Duodenal mucosa (tissue), 2 donors: Measurements from ENCODE around the gene RAB26.
A peak's percentile ranks its signal among the peaks of the same experiment; 100 is the strongest.

Experiments used
- H3K27ac ChIP-seq: one replicate; pipeline ENCODE4 v1.7.0; 2013; ENCODE audit warnings: low read depth, low read length
- H3K27me3 ChIP-seq, 2 donors: one replicate each; pipeline ENCODE4 v1.7.0; 2013; ENCODE audit warnings: low read length in 2 of 2, control low read depth in 1 of 2; ENCODE audit not compliant: insufficient read depth in 2 of 2, control insufficient read depth in 1 of 2
- H3K36me3 ChIP-seq, 2 donors: one replicate each; pipeline ENCODE4 v1.7.0; 2013; ENCODE audit warnings: low read length in 2 of 2, control low read depth in 1 of 2; ENCODE audit not compliant: insufficient read depth in 2 of 2, control insufficient read depth in 1 of 2
- H3K4me1 ChIP-seq, 2 donors: one replicate each; pipeline ENCODE4 v1.7.0; 2013; ENCODE audit warnings: low read length in 2 of 2, control low read depth in 1 of 2; ENCODE audit not compliant: insufficient read depth in 2 of 2, control insufficient read depth in 1 of 2
- H3K4me3 ChIP-seq, 2 donors: one replicate each; pipeline ENCODE4 v1.7.0; 2013; ENCODE audit warnings: low read length in 2 of 2, low read depth in 1 of 2
- H3K9ac ChIP-seq, 2 donors: one replicate each; pipeline ENCODE4 v1.7.0; 2013; ENCODE audit warnings: low read length in 2 of 2, low read depth in 1 of 2
- H3K9me3 ChIP-seq, 2 donors: one replicate each; pipeline ENCODE4 v1.7.0; 2013; ENCODE audit warnings: low read length in 2 of 2, control low read depth in 1 of 2; ENCODE audit not compliant: control insufficient read depth in 1 of 2

RAB26 gene

GRCh38 chr16:2154533-2155090 is 6.2 kb downstream of the RAB26 start:
- Histone ChIP-seq H3K9ac (peak overlapping the region; percentile 74 to 90), H3K27ac (peak overlapping the region; percentile 53), H3K36me3 (peaks cover 4 to 8% of the 10 kb centered on the region in 2 donors), H3K9me3 (no peaks in the 10 kb centered on the region), H3K4me1 (peaks cover 64 to 88% of the 10 kb centered on the region in 2 donors), H3K4me3 (peak overlapping the region; percentile 75 to 93), H3K27me3 (no peaks in the 10 kb centered on the region)

- H3K9me3 ChIP-seq, result no peaks in the 10 kb centered on the region
These were observed 6.9 kb downstream of the RAB26 start, which contains the start of gene TRAF7 for GRCh38 chr16:2155091-2155950. TRAF7 (plus strand) TSS chr16:2155782; CDS start chr16:2163921, 8,139 bp downstream.

GRCh38 chr16:2155977-2156848 is 7.8 kb downstream of the RAB26 start:
- peak overlapping the region; percentile 83 to 93 for H3K4me3 ChIP-seq
- H3K36me3 ChIP-seq, result peaks cover 4 to 8% of the 10 kb centered on the region in 2 donors
- peak overlapping the region; percentile 85 to 86 for H3K9ac ChIP-seq
- H3K27me3 ChIP-seq, result no peaks in the 10 kb centered on the region
- peaks cover 69 to 85% of the 10 kb centered on the region in 2 donors for H3K4me1 ChIP-seq
- no peaks in the 10 kb centered on the region for H3K9me3 ChIP-seq
- H3K27ac ChIP-seq, result peak overlapping the region; percentile 56

More at GRCh38 chr16:2155091-2155950, 6.9 kb downstream of the RAB26 start, which contains the start of gene TRAF7:
- Histone ChIP-seq H3K27me3 (no peaks in the 10 kb centered on the region), H3K27ac (peak within 1 kb of the TSS; percentile 56), H3K4me3 (peak within 1 kb of the TSS; percentile 83 to 93), H3K9ac (peak within 1 kb of the TSS; percentile 85 to 90), H3K36me3 (peaks cover 4 to 8% of the 10 kb centered on the region in 2 donors), H3K4me1 (peaks cover 69 to 87% of the 10 kb centered on the region in 2 donors)

- Histone ChIP-seq H3K36me3 (peaks cover under 1 to 2% of the 10 kb centered on the region in 2 donors), H3K4me3 (peak overlapping the region; percentile 83 to 93), H3K27me3 (no peaks in the 10 kb centered on the region), H3K9ac (peak overlapping the region; percentile 85 to 86), H3K9me3 (no peaks in the 10 kb centered on the region), H3K27ac (no peak overlapping the region), H3K4me1 (peaks cover 69 to 85% of the 10 kb centered on the region in 2 donors)
These were observed 8.4 kb downstream of the RAB26 start for GRCh38 chr16:2156849-2157224.

- H3K27ac ChIP-seq, result no peak overlapping the region
- no peaks in the 10 kb centered on the region for H3K9me3 ChIP-seq
- peak overlapping the region; percentile 85 to 86 for H3K9ac ChIP-seq
- H3K27me3 ChIP-seq, result no peaks in the 10 kb centered on the region
- no peaks in the 10 kb centered on the region for H3K36me3 ChIP-seq
- H3K4me3 ChIP-seq, result peak overlapping the region; percentile 83 to 93
- peaks cover 74 to 85% of the 10 kb centered on the region in 2 donors for H3K4me1 ChIP-seq
These were observed 9.2 kb downstream of the RAB26 start for GRCh38 chr16:2157480-2158261.

GRCh38 chr16:2158262-2158638 is 9.8 kb downstream of the RAB26 start:
- no peaks in the 10 kb centered on the region for H3K27me3 ChIP-seq
- peak overlapping the region; percentile 62 for H3K27ac ChIP-seq
- peak overlapping the region; percentile 85 to 86 for H3K9ac ChIP-seq
- H3K4me3 ChIP-seq, result no peak overlapping the region
- H3K9me3 ChIP-seq, result no peaks in the 10 kb centered on the region
- H3K36me3 ChIP-seq, result no peaks in the 10 kb centered on the region
- H3K4me1 ChIP-seq, result peaks cover 74 to 84% of the 10 kb centered on the region in 2 donors

- H3K9me3 ChIP-seq, result no peaks in the 10 kb centered on the region
- peaks cover 71 to 81% of the 10 kb centered on the region in 2 donors for H3K4me1 ChIP-seq
- H3K27ac ChIP-seq, result peak overlapping the region; percentile 62
- H3K9ac ChIP-seq, result peak overlapping the region in 1 of 2 donors; percentile 51
- no peaks in the 10 kb centered on the region for H3K27me3 ChIP-seq
- H3K4me3 ChIP-seq, result no peak overlapping the region
- H3K36me3 ChIP-seq, result no peaks in the 10 kb centered on the region
These were observed 10.9 kb downstream of the RAB26 start for GRCh38 chr16:2159175-2159838.

- Histone ChIP-seq H3K36me3 (peaks cover 0 to 7% of the 10 kb centered on the region in 2 donors), H3K4me3 (no peak overlapping the region), H3K27me3 (no peaks in the 10 kb centered on the region), H3K4me1 (peaks cover 72 to 81% of the 10 kb centered on the region in 2 donors), H3K27ac (no peak overlapping the region), H3K9me3 (no peaks in the 10 kb centered on the region), H3K9ac (peak overlapping the region in 1 of 2 donors; percentile 32)
These were observed 12.6 kb downstream of the RAB26 start for GRCh38 chr16:2160915-2161551.
